NCI-H1436 (cell line): ENCODE data around the gene PRPF38A.
A peak's percentile ranks its signal among the peaks of the same experiment; 100 is the strongest.
"Not testable (repeated sequence)": the region's sequence is repeated elsewhere in the genome, so short reads cannot be mapped to it uniquely, and the experiment has no call there.

Source experiments
- DNase-seq: peaks from one replicate; lab custom pipeline; 2025; lab: John Stamatoyannopoulos, UW

Gene PRPF38A

GRCh38 chr1:52404116-52404974, at the start of gene PRPF38A, which contains the start of gene ORC1:
Gene PRPF38A, plus strand, starts transcription at chr1:52404602. Its CDS starts 148 bp downstream, at chr1:52404750.
Gene ORC1, minus strand, starts transcription at chr1:52404423. Its CDS starts 2,200 bp downstream, at chr1:52402223.
- DNase-seq = peak; percentile 99

- no peak for DNase-seq
These were observed 49.0 kb upstream of the PRPF38A start for GRCh38 chr1:52355436-52355835.

GRCh38 chr1:52355847-52356505, 48.4 kb upstream of the PRPF38A start:
- no peak for DNase-seq

- DNase-seq = no peak
These were observed 47.5 kb upstream of the PRPF38A start for GRCh38 chr1:52356818-52357355.

GRCh38 chr1:52357397-52357796, 47.0 kb upstream of the PRPF38A start:
- DNase-seq = no peak

- DNase-seq = no peak
These were observed 45.4 kb upstream of the PRPF38A start for GRCh38 chr1:52358851-52359497.

- DNase-seq = no peak
These were observed 44.5 kb upstream of the PRPF38A start for GRCh38 chr1:52359676-52360594.

- no peak for DNase-seq
These were observed 43.8 kb upstream of the PRPF38A start for GRCh38 chr1:52360595-52360968.

- DNase-seq = no peak
These were observed 40.1 kb upstream of the PRPF38A start for GRCh38 chr1:52364235-52364839.

- no peak for DNase-seq
These were observed 39.2 kb upstream of the PRPF38A start for GRCh38 chr1:52365071-52365745.

GRCh38 chr1:52365746-52366516, 38.5 kb upstream of the PRPF38A start, which contains the start of gene CC2D1B:
Gene CC2D1B, minus strand, starts transcription at chr1:52366205. Its CDS starts 1,585 bp downstream, at chr1:52364620.
- DNase-seq = peak; percentile 98

GRCh38 chr1:52366517-52366827, 37.9 kb upstream of the PRPF38A start:
- no peak for DNase-seq

GRCh38 chr1:52367272-52367671, 37.1 kb upstream of the PRPF38A start:
- no peak for DNase-seq

- peak; percentile 61 for DNase-seq
These were observed 35.8 kb upstream of the PRPF38A start for GRCh38 chr1:52368383-52369172.

GRCh38 chr1:52369851-52370250, 34.6 kb upstream of the PRPF38A start:
- not testable (repeated sequence) for DNase-seq

- no peak for DNase-seq
These were observed 19.0 kb upstream of the PRPF38A start for GRCh38 chr1:52385376-52385775.

- DNase-seq = no peak
These were observed 17.9 kb upstream of the PRPF38A start for GRCh38 chr1:52386458-52386857.

GRCh38 chr1:52393174-52393573, 11.2 kb upstream of the PRPF38A start:
- no peak for DNase-seq

GRCh38 chr1:52399629-52400028, 4.8 kb upstream of the PRPF38A start:
- DNase-seq = no peak
